HS-27A (cell line): ENCODE data around the gene MAGI1.

Experiments used
- DNase-seq: peaks from one replicate; pipeline ENCODE4 v3.0.0-alpha.2; 2012; ENCODE audit warnings: low read depth, missing footprints

The MAGI1 gene

GRCh38 chr3:65481085-65481484 lies 557.6 kb downstream of the MAGI1 start:
- DNase-seq: no peak

- DNase-seq: no peak
Observed at GRCh38 chr3:65479990-65480389, 558.7 kb downstream of the MAGI1 start.

- no peak for DNase-seq
Observed at GRCh38 chr3:65478551-65479500, 559.9 kb downstream of the MAGI1 start.

- DNase-seq: peak; percentile 7
Observed at GRCh38 chr3:65473736-65474135, 565.0 kb downstream of the MAGI1 start.

GRCh38 chr3:65472501-65472900 lies 566.2 kb downstream of the MAGI1 start:
- no peak for DNase-seq

- DNase-seq: no peak
Observed at GRCh38 chr3:65466300-65466988, 572.3 kb downstream of the MAGI1 start.

GRCh38 chr3:65449841-65450428 lies 588.8 kb downstream of the MAGI1 start:
- DNase-seq: no peak

- DNase-seq: no peak
Observed at GRCh38 chr3:65448120-65448519, 590.6 kb downstream of the MAGI1 start.

GRCh38 chr3:65445573-65446169 lies 593.0 kb downstream of the MAGI1 start:
- DNase-seq: no peak

GRCh38 chr3:65444447-65444815 lies 594.3 kb downstream of the MAGI1 start:
- no peak for DNase-seq

GRCh38 chr3:65443739-65444446 lies 594.8 kb downstream of the MAGI1 start:
- no peak for DNase-seq

GRCh38 chr3:65439641-65440284 lies 599.0 kb downstream of the MAGI1 start:
- DNase-seq: peak; percentile 26

GRCh38 chr3:65438612-65439011 lies 600.1 kb downstream of the MAGI1 start:
- DNase-seq: no peak

- no peak for DNase-seq
Observed at GRCh38 chr3:65438096-65438495, 600.6 kb downstream of the MAGI1 start.

- DNase-seq: no peak
Observed at GRCh38 chr3:65436580-65436979, 602.1 kb downstream of the MAGI1 start.

GRCh38 chr3:65433480-65433879 lies 605.2 kb downstream of the MAGI1 start:
- DNase-seq: no peak

- no peak for DNase-seq
Observed at GRCh38 chr3:65432388-65433003, 606.2 kb downstream of the MAGI1 start.

- DNase-seq: no peak
Observed at GRCh38 chr3:65425880-65426279, 612.8 kb downstream of the MAGI1 start.

GRCh38 chr3:65422154-65422553 lies 616.6 kb downstream of the MAGI1 start:
- no peak for DNase-seq

GRCh38 chr3:65419233-65419632 lies 619.5 kb downstream of the MAGI1 start:
- DNase-seq: no peak

- DNase-seq: no peak
Observed at GRCh38 chr3:65413891-65414290, 624.8 kb downstream of the MAGI1 start.
